Immature natural killer cell (primary cell): ENCODE results near the gene PRR30. TPM values are rescaled to one million over a fixed set of nuclear protein-coding genes. Genes with fewer than 3 reads are reported as not detected.
"Not testable (repeated sequence)": the region's sequence is repeated elsewhere in the genome, so short reads cannot be mapped to it uniquely, and the experiment has no call there.

Experiments
- DNase-seq, 3 donors: peaks; one replicate each; pipeline ENCODE4 v3.0.0; 2022; ENCODE audit warnings: mixed read lengths in 1 of 3
- H3K27ac Mint-ChIP-seq, 6 donors: one replicate each; pipeline ENCODE4 v1.8.0; 2020; ENCODE audit warnings: mixed read lengths in 6 of 6, mild to moderate bottlenecking in 5 of 6, inconsistent platforms in 4 of 6, moderate library complexity in 3 of 6
- H3K27me3 Mint-ChIP-seq, 3 donors: one replicate each; pipeline ENCODE4 v1.8.0; 2020 to 2021; ENCODE audit warnings: low read depth in 3 of 3, mild to moderate bottlenecking in 3 of 3, mixed read lengths in 3 of 3, moderate library complexity in 3 of 3, inconsistent platforms in 1 of 3
- H3K36me3 Mint-ChIP-seq, 3 donors: one replicate each; pipeline ENCODE4 v1.8.0; 2020; ENCODE audit warnings: mixed read lengths in 3 of 3, inconsistent platforms in 2 of 3, mild to moderate bottlenecking in 2 of 3
- H3K4me1 Mint-ChIP-seq, 2 donors: one replicate each; pipeline ENCODE4 v1.8.0; 2020; ENCODE audit warnings: inconsistent platforms in 2 of 2, mild to moderate bottlenecking in 2 of 2, mixed read lengths in 2 of 2, moderate library complexity in 1 of 2
- H3K4me3 Mint-ChIP-seq, 5 donors: one replicate each; pipeline ENCODE4 v1.8.0; 2020; ENCODE audit warnings: mild to moderate bottlenecking in 5 of 5, mixed read lengths in 5 of 5, inconsistent platforms in 3 of 5, moderate library complexity in 3 of 5
- H3K9me3 Mint-ChIP-seq, 6 donors: one replicate each; pipeline ENCODE4 v1.8.0; 2020; ENCODE audit warnings: mild to moderate bottlenecking in 6 of 6, mixed read lengths in 6 of 6, inconsistent platforms in 4 of 6, moderate library complexity in 3 of 6
- polyA plus RNA-seq, 3 donors: library from polyadenylated mRNA; unstranded; fragments of 300-500 nt; fragmentation: Illumina TruSeq; gene quantifications; one replicate each; pipeline ENCODE4 v1.2.3, GENCODE V29; 2021

The PRR30 gene
- polyA plus RNA-seq = not detected

DNA sequence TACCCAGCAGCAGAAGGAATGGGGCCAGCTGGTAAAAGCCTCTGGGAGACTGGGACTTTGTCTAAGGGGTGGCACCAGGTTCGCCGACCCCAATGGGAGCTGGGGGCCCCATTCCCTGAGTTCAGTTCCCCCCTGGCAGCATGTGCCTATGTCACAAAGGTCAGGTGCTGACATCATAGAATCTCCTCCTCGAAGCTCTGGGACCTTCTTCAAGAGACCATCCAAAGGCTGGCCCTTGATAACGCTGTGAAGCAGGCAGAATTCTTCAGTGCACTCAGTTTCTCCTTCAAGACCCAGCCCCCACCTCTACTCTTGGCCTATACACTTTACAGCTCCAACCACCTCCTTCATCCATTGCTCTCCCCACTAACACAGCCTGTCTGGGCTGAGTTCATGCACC, at the start of gene PRR30:
Gene PRR30, minus strand, starts transcription at position 101 of the 400 bp plus-strand sequence. CDS start 1,081 bp downstream, outside the sequence.
- Mint-ChIP-seq H3K27ac (no peak within 1 kb of the TSS), H3K4me1 (peaks cover 0 to 10% of the 10 kb centered on the region in 2 donors), H3K27me3 (peaks cover 5 to 14% (median 9%) of the 10 kb centered on the region in 3 donors), H3K4me3 (no peak within 1 kb of the TSS), H3K9me3 (no peaks in the 10 kb centered on the region), H3K36me3 (no peaks in the 10 kb centered on the region)
- no peak for DNase-seq

GRCh38 chr2:27186613-27187345, 47.6 kb upstream of the PRR30 start:
- Mint-ChIP-seq H3K4me1 (no peaks in the 10 kb centered on the region), H3K4me3 (no peak overlapping the region), H3K36me3 (no peaks in the 10 kb centered on the region), H3K27ac (no peak overlapping the region), H3K9me3 (no peaks in the 10 kb centered on the region), H3K27me3 (peaks cover 1 to 8% (median 8%) of the 10 kb centered on the region in 3 donors)
- DNase-seq = no peak

- Mint-ChIP-seq H3K27me3 (peaks cover 4 to 18% (median 4%) of the 10 kb centered on the region in 3 donors), H3K9me3 (no peaks in the 10 kb centered on the region), H3K36me3 (no peaks in the 10 kb centered on the region), H3K4me3 (no peak overlapping the region), H3K4me1 (no peaks in the 10 kb centered on the region), H3K27ac (no peak overlapping the region)
- no peak for DNase-seq
These were observed 46.3 kb upstream of the PRR30 start for GRCh38 chr2:27185331-27186026.

DNA sequence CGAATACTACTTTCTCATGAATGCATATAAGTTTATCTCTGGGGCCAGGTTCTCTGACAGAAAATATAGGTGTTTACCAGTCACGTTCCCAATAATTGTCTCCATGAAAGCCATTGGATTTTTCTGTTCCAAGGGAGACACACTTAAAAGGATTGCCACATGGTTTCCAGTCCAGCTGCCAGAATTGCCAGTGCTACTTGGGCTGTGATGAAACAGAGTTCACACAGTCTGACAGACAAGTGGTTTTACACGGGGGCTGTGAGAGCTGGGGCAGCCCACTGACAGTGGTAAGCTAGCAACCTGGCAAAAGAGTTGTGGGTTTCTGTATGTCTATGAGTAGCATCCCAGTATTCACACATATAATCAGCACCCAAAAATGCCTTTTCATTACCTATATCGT, 44.9 kb upstream of the PRR30 start:
- no peak overlapping the region for H3K27ac Mint-ChIP-seq
- no peak overlapping the region for H3K4me3 Mint-ChIP-seq
- peaks cover 6 to 22% (median 7%) of the 10 kb centered on the region in 3 donors for H3K27me3 Mint-ChIP-seq
- H3K9me3 Mint-ChIP-seq = no peaks in the 10 kb centered on the region
- H3K4me1 Mint-ChIP-seq = no peaks in the 10 kb centered on the region
- no peak for DNase-seq
- H3K36me3 Mint-ChIP-seq = no peaks in the 10 kb centered on the region

DNA sequence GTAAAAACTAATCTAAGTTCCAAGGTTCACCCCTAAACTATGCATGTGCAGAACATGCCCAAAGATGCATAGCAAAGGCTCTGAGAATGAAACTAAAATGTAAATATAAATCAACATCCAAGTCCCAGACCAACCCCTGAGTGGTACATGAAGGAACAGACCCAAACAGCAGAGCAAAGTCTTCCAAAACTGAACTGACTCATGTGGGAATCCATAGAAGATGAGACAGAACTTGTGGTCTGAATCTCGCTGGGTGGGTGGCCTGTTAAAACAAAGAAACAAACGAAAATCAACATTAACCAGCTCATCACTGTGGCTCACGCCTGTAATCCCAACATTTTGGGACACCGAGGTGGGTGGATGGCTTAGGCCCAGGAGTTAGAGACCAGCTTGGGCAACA, 43.1 kb upstream of the PRR30 start:
- Mint-ChIP-seq H3K4me1 (no peaks in the 10 kb centered on the region), H3K9me3 (no peaks in the 10 kb centered on the region), H3K4me3 (no peak overlapping the region), H3K27me3 (peaks cover 6 to 25% (median 8%) of the 10 kb centered on the region in 3 donors), H3K36me3 (no peaks in the 10 kb centered on the region), H3K27ac (no peak overlapping the region)
- no peak for DNase-seq

DNA sequence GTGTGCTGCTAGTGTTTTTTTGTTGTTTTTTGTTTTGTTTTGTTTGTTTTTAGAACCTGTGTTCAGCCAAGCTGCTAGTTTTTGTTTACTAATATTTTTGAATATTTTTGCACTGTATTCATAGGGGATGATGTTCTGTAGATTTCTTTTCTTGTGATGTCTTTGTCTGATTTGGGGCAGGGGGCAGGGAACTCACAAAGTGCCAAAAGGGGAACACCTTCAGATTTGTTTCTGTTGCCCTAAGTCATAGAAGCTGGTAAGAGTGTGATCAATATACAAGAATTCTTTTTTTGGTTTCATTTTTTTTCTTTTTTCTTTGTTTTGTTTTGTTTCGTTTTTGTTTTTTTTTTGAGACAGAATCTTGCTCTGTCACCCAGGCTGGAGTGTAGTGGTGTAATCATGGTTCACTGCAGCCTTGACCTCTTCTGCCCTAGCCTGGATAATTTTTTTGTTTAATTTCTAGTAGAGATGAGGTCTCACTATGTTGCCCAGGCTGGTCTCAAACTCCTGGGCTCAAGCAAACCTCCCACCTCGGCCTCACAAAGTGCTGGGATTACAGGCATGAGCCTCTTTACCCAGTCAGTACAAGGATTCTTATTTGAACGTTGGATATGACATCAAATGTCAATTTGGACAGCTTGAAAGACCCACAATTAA, 40.3 kb upstream of the PRR30 start:
- H3K9me3 Mint-ChIP-seq = no peaks in the 10 kb centered on the region
- no peak overlapping the region for H3K4me3 Mint-ChIP-seq
- H3K36me3 Mint-ChIP-seq = no peaks in the 10 kb centered on the region
- no peak overlapping the region for H3K27ac Mint-ChIP-seq
- no peaks in the 10 kb centered on the region for H3K4me1 Mint-ChIP-seq
- no peak for DNase-seq
- H3K27me3 Mint-ChIP-seq = peaks cover 5 to 27% (median 8%) of the 10 kb centered on the region in 3 donors

GRCh38 chr2:27178469-27178868, 39.3 kb upstream of the PRR30 start:
- H3K36me3 Mint-ChIP-seq = no peaks in the 10 kb centered on the region
- H3K9me3 Mint-ChIP-seq = no peaks in the 10 kb centered on the region
- peaks cover 5 to 27% (median 8%) of the 10 kb centered on the region in 3 donors for H3K27me3 Mint-ChIP-seq
- H3K4me1 Mint-ChIP-seq = no peaks in the 10 kb centered on the region
- no peak overlapping the region for H3K4me3 Mint-ChIP-seq
- no peak overlapping the region for H3K27ac Mint-ChIP-seq
- DNase-seq = no peak

- no peaks in the 10 kb centered on the region for H3K9me3 Mint-ChIP-seq
- DNase-seq = no peak
- H3K36me3 Mint-ChIP-seq = no peaks in the 10 kb centered on the region
- no peaks in the 10 kb centered on the region for H3K4me1 Mint-ChIP-seq
- H3K27ac Mint-ChIP-seq = no peak overlapping the region
- no peak overlapping the region for H3K4me3 Mint-ChIP-seq
- H3K27me3 Mint-ChIP-seq = peaks cover 4 to 27% (median 8%) of the 10 kb centered on the region in 3 donors
These were observed 38.5 kb upstream of the PRR30 start for GRCh38 chr2:27177441-27178351.

GRCh38 chr2:27175781-27176180, 36.6 kb upstream of the PRR30 start:
- H3K4me1 Mint-ChIP-seq, H3K36me3 Mint-ChIP-seq, H3K27ac Mint-ChIP-seq, DNase-seq, H3K4me3 Mint-ChIP-seq, H3K9me3 Mint-ChIP-seq: not testable (repeated sequence)
- peaks cover 4 to 20% (median 8%) of the 10 kb centered on the region in 3 donors for H3K27me3 Mint-ChIP-seq

GRCh38 chr2:27175330-27175729, 36.1 kb upstream of the PRR30 start:
- H3K4me3 Mint-ChIP-seq = no peak overlapping the region
- peaks cover 4 to 19% (median 7%) of the 10 kb centered on the region in 3 donors for H3K27me3 Mint-ChIP-seq
- no peak overlapping the region for H3K27ac Mint-ChIP-seq
- H3K9me3 Mint-ChIP-seq = no peaks in the 10 kb centered on the region
- H3K4me1 Mint-ChIP-seq = peaks cover 0 to 5% of the 10 kb centered on the region in 2 donors
- no peaks in the 10 kb centered on the region for H3K36me3 Mint-ChIP-seq
- no peak for DNase-seq

DNA sequence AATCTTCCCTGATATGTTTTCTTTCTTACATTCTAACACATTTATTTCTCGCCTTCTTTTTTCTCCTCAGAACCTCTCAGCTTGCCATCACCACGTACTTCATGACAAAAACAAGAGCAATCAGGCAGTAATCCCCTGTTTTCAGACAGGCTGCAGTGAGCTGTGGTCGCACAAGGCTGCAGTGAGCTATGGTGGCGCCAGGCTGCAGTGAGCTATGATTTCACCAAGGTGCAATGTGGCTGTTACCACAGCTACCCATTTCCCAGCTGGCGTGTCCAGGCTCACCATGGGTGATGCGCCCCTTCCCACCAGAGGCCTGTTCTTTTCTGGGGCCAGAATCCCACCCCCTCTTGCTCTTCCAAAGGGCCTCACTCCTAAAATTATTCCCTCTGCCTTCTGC, 35.4 kb upstream of the PRR30 start:
- Mint-ChIP-seq H3K4me3 (no peak overlapping the region), H3K9me3 (no peaks in the 10 kb centered on the region), H3K27ac (no peak overlapping the region), H3K36me3 (no peaks in the 10 kb centered on the region), H3K4me1 (peaks cover 4 to 6% of the 10 kb centered on the region in 2 donors), H3K27me3 (peaks cover 4 to 17% (median 7%) of the 10 kb centered on the region in 3 donors)
- no peak for DNase-seq

DNA sequence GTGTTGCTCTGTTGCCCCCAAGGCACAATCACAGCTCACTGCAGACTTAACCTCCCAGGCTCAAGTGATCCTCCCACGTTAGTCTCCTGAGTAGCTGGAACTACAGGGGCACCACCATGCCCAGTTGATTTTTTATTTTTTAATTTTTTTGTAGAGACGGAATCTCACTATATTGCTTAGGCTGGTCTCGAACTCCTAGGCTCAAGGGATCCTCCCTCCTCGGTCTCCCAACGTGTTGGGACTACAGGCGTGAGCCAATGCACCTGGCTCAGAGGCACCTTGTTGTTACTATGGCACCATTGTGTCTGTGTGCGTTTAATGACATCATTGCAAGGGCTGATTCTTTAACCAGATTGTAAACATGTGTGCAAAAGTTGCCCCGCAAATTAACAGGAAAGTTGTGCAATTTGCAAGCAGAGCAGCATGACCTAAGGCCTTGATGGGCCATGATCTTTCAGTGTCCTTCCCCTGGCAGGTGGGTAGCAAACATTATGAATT, 32.2 kb upstream of the PRR30 start:
- H3K27me3 Mint-ChIP-seq = peaks cover 0 to 7% (median 2%) of the 10 kb centered on the region in 3 donors
- H3K4me1 Mint-ChIP-seq = peaks cover 4 to 6% of the 10 kb centered on the region in 2 donors

More for the DNA sequence above, 32.2 kb upstream of the PRR30 start:
- Mint-ChIP-seq H3K36me3 (no peaks in the 10 kb centered on the region), H3K4me3 (no peak overlapping the region), H3K9me3 (no peaks in the 10 kb centered on the region), H3K27ac (no peak overlapping the region)
- DNase-seq = no peak
